GM23248 (cell line): ENCODE results near the gene CAPN7.

Experiments
- EZH2 ChIP-seq: fragments of 200-600 bp; sonication (generic); IDR thresholded peaks from 2 replicates; pipeline ENCODE4 v1.6.1; 2018; ENCODE audit warnings: antibody characterized with exemption, mild to moderate bottlenecking; ENCODE audit not compliant: insufficient read depth, poor library complexity, severe bottlenecking
- EZH2phosphoT487 ChIP-seq: fragments of 200-600 bp; sonication (generic); IDR thresholded peaks from 2 replicates; pipeline ENCODE4 v1.6.1; 2018; ENCODE audit warnings: antibody characterized with exemption, moderate library complexity, mild to moderate bottlenecking, low read depth; ENCODE audit not compliant: insufficient read depth

DNA sequence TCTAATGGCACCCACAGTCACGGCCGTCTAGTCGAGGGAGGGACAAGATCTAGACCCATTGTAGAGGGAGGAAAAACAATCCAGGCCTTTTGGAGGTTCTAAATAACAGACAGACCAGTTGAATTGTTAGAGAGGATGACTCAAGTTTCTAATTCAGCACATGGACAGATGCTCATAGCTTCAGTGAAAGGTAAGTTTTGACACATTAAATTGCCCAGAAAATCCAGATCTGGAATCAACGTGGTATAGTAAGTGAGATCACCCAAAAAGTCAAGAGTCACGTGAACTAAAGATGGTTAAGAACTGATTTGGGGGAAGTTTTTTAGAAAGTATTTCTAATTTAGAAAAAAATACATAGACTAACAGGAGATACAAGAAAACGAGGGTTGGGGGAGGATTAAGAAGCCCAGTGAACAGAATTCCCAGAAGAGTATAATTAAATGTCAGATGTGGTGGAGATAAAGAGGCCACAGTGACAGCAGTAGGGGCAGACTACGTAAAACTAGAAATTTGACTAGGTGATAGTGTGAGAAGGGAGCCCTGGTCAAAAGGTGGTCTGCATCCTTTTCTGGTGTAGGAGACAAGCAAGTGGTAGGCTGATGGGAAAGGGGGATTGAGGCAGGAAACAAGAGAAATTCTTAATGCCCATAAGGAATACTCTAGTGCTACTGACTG, 47.1 kb downstream of the CAPN7 start:
- no peak for TF ChIP-seq EZH2
- TF ChIP-seq EZH2phosphoT487, result no peak
